GM10847 (cell line): Measurements from ENCODE around the gene PLPPR2.

Experiments used
- POLR2A ChIP-seq: IDR thresholded peaks from 2 replicates; pipeline ENCODE4 v1.6.1; 2011; ENCODE audit not compliant: insufficient read length; ENCODE audit errors: extremely low read depth

Gene PLPPR2

DNA sequence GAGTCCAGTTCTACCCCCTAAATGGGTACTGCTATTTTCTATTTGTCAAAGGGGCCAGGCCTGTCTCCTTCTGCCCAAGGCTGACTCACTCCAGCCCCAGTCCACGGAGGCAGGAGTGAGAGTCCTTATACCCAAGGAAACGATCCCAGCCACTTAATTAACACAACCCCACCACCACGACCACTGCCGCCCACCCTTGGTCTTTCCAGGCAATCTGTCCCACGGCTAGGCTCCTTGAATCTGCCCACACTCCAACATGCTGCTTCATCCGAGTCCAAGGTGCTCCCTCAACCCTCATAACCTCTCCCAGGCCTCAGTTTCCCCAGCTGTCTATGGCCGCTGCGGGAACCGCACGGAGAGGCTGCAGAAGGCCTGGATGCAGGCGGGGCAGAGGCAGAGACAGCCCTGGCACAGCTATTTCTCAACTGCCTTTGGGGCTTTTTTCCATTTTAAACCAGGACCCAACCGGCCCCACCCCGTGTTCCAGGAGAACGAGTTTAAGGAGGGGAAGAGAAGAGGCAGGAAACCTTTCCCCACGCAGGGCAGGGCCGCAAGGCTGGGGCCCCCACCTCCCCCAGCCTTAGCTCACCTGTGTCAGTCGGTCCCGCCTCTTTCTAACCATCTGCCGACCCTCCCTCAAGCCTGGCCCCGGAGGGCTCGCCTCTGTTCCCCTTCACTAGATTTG is 16.5 kb upstream of the PLPPR2 start:
- no peak for TF ChIP-seq POLR2A

DNA sequence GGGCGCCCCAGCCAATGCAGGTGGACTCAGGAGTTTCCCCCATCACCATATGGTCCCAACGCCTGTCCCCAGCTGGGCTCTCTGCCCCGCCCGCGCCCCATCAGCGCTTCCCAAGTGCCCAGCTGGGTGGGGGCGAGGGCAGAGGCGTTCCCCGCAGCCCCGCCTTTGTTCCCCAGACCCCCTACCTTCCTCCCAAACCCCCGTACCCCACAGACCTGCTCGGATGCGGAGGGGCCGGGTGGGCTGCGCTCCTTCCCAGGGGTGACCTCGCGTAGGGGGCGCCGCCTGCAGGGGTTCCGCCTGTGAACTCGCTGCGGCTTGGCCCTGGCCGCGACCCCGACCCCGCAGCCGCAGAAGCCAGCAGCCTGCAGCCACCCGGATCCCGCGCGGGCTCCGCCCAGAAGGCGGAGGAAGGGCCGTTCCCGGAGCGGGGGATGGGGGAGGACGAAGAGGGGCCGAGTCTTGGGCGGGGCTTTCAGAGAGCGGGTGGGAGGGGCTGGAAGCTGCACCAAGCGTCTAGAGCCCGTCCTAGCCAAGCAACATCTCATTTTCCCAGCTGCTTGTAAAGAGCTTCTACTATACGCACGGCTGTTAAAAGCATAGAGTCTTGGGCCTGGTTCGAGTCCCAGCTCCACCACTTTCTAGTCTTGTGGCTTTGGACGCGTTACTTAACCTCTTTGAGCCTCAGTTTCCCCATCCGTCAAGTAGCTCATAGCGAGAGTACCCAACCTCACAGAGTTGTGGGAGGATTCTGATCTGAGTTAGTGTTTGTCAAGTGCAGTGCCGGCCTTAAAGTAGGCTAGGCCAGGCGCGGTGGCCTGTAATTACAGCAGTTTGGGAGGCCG is 15.8 kb upstream of the PLPPR2 start, which contains the start of gene RAB3D:
RAB3D (minus strand) TSS at position 404 of the 845 bp plus-strand sequence. CDS start 2,258 bp downstream, outside the sequence.
- TF ChIP-seq POLR2A: peak; percentile 52

- TF ChIP-seq POLR2A: no peak
Measured at GRCh38 chr19:11342429-11342828, 12.8 kb upstream of the PLPPR2 start.

- TF ChIP-seq POLR2A: no peak
Measured at GRCh38 chr19:11345122-11345803, 10.0 kb upstream of the PLPPR2 start.

DNA sequence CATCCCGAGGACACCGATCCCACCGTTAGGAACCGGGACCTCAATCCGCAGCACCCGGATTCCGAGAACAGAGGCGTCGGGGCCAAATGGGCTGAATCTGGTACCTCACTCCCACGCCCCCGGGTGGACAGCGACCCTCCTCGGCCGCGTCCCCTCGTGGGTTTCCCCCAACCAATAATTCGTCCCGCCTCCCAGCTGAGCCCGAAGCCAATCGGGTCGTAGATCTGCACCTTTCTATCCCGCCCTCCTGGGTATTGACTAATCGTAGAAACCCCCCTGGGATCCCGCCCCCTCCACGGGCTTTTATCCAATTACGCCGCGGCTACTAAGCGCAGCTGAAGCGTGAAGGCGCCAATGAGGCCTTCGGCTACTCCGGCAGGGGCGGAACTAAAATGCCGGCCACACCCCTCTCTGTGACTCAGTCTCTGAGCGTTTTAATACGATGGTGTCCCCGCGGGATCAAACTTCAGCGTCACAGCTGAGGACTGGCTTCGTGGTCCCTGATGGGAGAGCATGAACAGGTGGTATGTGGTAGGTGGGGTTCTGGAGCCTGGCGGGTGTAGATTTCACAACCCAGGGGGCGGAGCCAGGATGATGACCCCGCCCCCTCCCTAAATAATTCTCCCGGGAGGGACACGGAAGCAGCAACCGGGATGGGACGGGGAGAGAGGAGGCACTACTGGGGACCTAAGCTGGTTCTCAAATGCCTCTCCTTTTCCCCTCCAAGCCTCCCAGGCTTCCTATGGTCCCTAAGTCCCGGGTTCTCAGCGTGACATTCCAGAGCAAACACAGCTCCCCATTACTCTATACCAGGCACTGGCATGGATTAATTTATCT is 8.9 kb upstream of the PLPPR2 start, which contains the start of the genes CCDC159 and TMEM205:
CCDC159 (plus strand) TSS at position 416 of the 837 bp plus-strand sequence; CDS start at position 504, 88 bp downstream.
TMEM205 (minus strand) TSS at position 165 of the 837 bp plus-strand sequence. CDS start 649 bp downstream, outside the sequence.
- TF ChIP-seq POLR2A: peak; percentile 43

DNA sequence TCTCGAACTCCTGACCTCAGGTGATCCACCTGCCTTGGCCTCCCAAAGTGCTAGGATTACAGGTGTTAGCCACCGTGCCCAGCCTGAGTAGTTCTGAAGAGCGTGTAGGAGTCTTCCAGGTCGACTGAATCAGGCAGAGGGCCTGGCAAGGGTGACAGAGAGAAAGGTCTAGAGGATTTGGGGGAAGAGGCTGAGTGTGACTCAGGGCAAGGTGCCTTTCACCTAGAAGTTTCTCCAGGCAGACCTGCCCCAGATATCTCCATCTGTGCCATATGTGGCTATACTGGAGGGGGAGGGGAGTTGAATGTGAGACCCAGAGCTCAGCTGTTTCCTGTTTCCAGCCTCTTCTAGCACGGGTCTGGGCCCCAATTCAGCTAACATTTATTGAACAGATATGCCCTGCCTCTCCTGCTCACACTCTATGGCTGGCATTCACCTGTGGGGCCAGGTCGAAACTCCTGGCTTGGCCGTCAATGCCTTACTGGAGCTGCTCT is 7.6 kb upstream of the PLPPR2 start:
- TF ChIP-seq POLR2A: no peak

GRCh38 chr19:11349171-11349570 is 6.1 kb upstream of the PLPPR2 start:
- TF ChIP-seq POLR2A: no peak

GRCh38 chr19:11356074-11356397 is 804 bp downstream of the PLPPR2 start:
- TF ChIP-seq POLR2A: no peak

DNA sequence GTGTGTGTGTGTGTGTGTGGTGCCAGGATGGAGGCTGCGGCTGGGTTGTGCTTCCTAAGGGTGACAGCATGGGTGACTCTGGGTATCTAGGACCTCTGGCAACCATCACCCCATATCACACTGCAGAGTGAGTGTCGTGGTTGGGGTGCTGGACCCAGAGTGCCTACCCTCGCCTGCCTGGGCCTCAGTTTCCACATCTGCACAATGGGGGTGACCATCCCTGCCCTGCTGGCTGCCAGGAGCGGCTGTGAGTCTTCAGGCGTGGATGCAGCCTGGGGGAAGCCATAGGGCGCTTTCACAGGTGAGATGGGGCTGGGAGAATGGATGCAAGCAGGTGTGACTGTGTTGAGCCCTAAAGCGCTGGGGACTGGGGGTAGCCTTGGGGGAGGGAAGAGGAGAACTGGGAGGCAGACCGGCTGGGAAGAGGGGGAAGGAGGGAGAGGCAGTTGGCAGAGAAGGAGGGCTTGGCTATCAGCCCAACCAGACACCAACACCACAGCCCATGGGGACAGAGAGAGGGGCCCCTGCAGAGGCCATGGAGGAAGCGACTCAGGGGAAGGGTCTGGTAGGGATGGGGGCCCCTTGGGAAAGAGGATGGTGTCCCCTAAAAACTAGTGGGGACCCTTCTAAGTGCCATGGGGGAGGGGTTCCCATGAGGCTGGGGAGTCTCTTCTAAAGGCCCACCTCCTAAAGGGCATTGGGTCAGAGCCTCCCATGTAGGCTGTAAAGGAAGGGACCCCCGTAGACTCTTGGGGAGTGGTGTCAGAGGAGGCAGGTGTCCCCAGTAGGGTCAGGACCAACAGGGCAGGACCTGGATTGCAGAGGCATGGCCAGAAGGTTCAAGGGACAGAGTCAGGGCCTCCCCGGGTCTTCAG is 1.7 kb downstream of the PLPPR2 start:
- no peak for TF ChIP-seq POLR2A

DNA sequence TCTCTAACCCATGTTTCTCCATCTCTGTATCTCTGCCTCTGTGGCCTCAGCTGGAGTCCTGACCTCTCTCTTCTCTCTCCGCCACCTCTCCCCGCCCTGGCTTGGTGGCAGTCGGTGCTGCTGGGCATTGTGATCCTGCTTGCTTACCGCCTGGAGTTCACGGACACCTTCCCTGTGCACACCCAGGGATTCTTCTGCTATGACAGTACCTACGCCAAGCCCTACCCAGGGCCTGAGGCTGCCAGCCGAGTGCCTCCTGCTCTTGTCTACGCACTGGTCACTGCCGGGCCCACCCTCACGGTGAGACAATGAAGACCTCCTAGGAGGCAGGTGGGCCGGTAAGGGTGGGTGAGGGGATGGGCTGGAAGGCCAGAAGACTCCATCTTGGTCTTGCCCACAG is 4.2 kb downstream of the PLPPR2 start:
- TF ChIP-seq POLR2A: no peak

DNA sequence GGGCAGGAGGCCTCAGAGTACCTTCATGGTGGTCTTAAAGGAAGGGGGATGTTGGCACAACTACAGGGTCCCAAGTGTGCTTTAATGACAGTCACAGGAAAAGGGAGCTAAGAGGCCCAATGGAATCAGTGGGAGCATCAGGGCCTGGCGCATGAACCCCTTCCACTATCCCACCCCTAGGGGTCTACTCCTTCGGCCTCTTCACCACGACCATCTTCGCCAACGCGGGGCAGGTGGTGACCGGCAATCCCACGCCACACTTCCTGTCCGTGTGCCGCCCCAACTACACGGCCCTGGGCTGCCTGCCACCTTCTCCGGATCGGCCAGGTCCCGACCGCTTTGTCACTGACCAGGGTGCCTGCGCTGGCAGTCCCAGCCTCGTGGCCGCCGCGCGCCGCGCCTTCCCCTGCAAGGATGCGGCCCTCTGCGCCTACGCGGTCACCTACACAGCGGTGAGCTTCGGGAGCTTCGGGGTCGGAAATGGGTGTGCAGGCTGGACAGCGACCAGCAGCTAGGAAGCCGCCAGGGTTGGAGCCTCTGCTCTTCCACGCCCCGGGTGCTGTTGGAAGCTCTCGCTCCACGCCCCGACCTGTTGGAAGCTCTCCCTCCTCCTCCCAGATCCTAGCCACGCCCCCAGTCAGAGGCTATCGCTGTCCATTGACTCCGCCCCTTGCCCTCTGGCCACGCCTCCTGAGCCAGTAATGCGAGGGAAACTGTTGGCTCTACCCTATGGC is 6.0 kb downstream of the PLPPR2 start:
- no peak for TF ChIP-seq POLR2A

DNA sequence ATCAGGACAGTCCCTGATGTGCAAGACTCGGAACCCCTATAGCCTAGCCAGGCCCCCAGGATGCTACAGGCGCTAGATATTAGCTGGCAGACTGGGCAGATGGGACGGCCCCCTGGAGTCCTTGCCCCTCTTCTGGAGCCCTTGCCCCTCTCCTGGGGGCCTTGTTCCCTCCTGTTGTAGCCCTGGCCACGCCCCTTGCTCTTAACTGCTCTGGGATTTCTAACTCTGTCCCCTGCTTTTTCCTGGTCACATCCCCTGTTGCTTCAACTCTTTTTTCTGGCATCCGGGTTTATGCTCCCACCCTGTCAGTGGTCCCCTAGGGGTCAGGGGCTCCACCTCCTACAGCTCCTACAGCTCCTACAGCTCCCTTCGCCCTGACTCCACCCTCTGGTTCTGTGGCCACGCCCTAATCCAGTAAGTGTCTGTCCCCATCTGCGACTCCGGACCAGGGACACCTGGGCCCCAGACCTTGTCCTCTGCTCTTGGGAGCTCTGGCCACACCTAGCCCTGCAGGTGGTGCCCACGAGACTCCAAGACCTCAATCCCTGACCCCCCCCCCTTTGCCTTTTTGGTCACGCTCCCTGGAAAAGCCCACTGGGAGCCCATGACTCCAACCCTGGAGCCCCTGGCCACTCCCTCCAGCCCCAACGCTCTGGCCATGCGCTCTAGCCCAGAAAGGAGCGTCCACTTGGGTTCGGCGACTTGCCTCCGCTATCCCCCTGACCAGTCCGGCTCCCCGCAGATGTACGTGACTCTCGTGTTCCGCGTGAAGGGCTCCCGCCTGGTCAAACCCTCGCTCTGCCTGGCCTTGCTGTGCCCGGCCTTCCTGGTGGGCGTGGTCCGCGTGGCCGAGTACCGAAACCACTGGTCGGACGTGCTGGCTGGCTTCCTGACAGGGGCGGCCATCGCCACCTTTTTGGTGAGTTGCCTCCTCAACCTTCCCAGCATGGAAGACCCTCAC is 6.8 kb downstream of the PLPPR2 start:
- TF ChIP-seq POLR2A: no peak
